ENCODE measurements around the gene P4HA2. TPM values are rescaled to one million over a fixed set of nuclear protein-coding genes. Genes with fewer than 3 reads are reported as not detected.
A peak's percentile ranks its signal among the peaks of the same experiment; 100 is the strongest.

P4HA2 gene
- total RNA-seq, 2 donors from 2014 or later, result 32.3 to 57.9 TPM

- no peaks in the 10 kb centered on the region for H3K27me3 ChIP-seq
- intact Hi-C loops (cut with DNase I), result no loop called here
- TF ChIP-seq POLR2A (IDR thresholded peaks at IDR 0.05) (no peak), CTCF (IDR thresholded peaks at IDR 0.05) (no peak)
- H3K36me3 ChIP-seq (replicated peaks in 1 of 2; ENCODE audit: insufficient read depth in 1 of 2, low read depth in 2 of 2), result no peaks in the 10 kb centered on the region
- DNase-seq (peak in 3 of 4 donors; percentile 1 to 8 (median 4)), ATAC-seq (no peak)
- H3K4me1 ChIP-seq, result peaks cover 18% of the 10 kb centered on the region
- 53 to 81% methylated on average over 3 to 4 of the region's 4 CpGs for WGBS, 2 donors
- no peak overlapping the region for H3K4me3 ChIP-seq
- H3K27ac ChIP-seq, result no peak overlapping the region
- H3K9me3 ChIP-seq, result no peaks in the 10 kb centered on the region
These were observed 25.4 kb upstream of the P4HA2 start for GRCh38 chr5:132253008-132253441.

GRCh38 chr5:132251220-132251725 lies 23.6 kb upstream of the P4HA2 start:
- no peaks in the 10 kb centered on the region for H3K27me3 ChIP-seq
- ATAC-seq (no peak), DNase-seq (peak in 3 of 4 donors; percentile 1 to 8 (median 6))
- no peaks in the 10 kb centered on the region for H3K9me3 ChIP-seq
- H3K27ac ChIP-seq, result no peak overlapping the region
- no peaks in the 10 kb centered on the region for H3K36me3 ChIP-seq (replicated peaks in 1 of 2; ENCODE audit: insufficient read depth in 1 of 2, low read depth in 2 of 2)
- WGBS, 2 donors, result 81 to 96% methylated on average over 4 to 10 of the region's 10 CpGs
- H3K4me3 ChIP-seq, result no peak overlapping the region
- no peak for TF ChIP-seq CTCF (IDR thresholded peaks at IDR 0.05)
- no peak for TF ChIP-seq POLR2A (IDR thresholded peaks at IDR 0.05)
- peaks cover 14% of the 10 kb centered on the region for H3K4me1 ChIP-seq
- intact Hi-C loops (cut with DNase I), result no loop called here

- no peak overlapping the region for H3K27ac ChIP-seq
- intact Hi-C loops (cut with DNase I), result no loop called here
- H3K4me3 ChIP-seq, result no peak overlapping the region
- H3K27me3 ChIP-seq, result no peaks in the 10 kb centered on the region
- ATAC-seq, result no peak
- H3K36me3 ChIP-seq (replicated peaks in 1 of 2; ENCODE audit: insufficient read depth in 1 of 2, low read depth in 2 of 2), result no peaks in the 10 kb centered on the region
- WGBS, 2 donors, result 92 to 97% methylated on average over 2 of the region's 2 CpGs
- no peaks in the 10 kb centered on the region for H3K9me3 ChIP-seq
- DNase-seq, result peak in 1 of 4 donors; percentile 4
- peaks cover 14% of the 10 kb centered on the region for H3K4me1 ChIP-seq
- no peak for TF ChIP-seq CTCF (IDR thresholded peaks at IDR 0.05)
- TF ChIP-seq POLR2A (IDR thresholded peaks at IDR 0.05), result no peak
These were observed 22.9 kb upstream of the P4HA2 start for GRCh38 chr5:132250547-132250946.

GRCh38 chr5:132246806-132247205 lies 19.2 kb upstream of the P4HA2 start:
- no peaks in the 10 kb centered on the region for H3K4me1 ChIP-seq
- ATAC-seq, result no peak
- DNase-seq, result no peak
- TF ChIP-seq POLR2A (IDR thresholded peaks at IDR 0.05) (no peak), CTCF (IDR thresholded peaks at IDR 0.05) (no peak)
- no peaks in the 10 kb centered on the region for H3K9me3 ChIP-seq
- intact Hi-C loops (cut with DNase I), result no loop called here
- H3K27ac ChIP-seq, result no peak overlapping the region
- no peak overlapping the region for H3K4me3 ChIP-seq
- H3K36me3 ChIP-seq (replicated peaks in 1 of 2; ENCODE audit: insufficient read depth in 1 of 2, low read depth in 2 of 2), result no peaks in the 10 kb centered on the region
- H3K27me3 ChIP-seq, result no peaks in the 10 kb centered on the region

- no peak for DNase-seq
- intact Hi-C loops (cut with DNase I), result no loop called here
- Histone ChIP-seq H3K36me3 (replicated peaks in 1 of 2; ENCODE audit: insufficient read depth in 1 of 2, low read depth in 2 of 2) (no peaks in the 10 kb centered on the region), H3K27ac (no peak overlapping the region), H3K27me3 (no peaks in the 10 kb centered on the region), H3K9me3 (no peaks in the 10 kb centered on the region), H3K4me1 (no peaks in the 10 kb centered on the region), H3K4me3 (no peak overlapping the region)
- TF ChIP-seq CTCF (IDR thresholded peaks at IDR 0.05), result no peak
- no peak for TF ChIP-seq POLR2A (IDR thresholded peaks at IDR 0.05)
- no peak for ATAC-seq
- WGBS, 2 donors, result 33 to 41% methylated on average over 1 of the region's 1 CpG
These were observed 17.9 kb upstream of the P4HA2 start for GRCh38 chr5:132245593-132245992.

All from body of pancreas (tissue), 4 donors.